ENCODE results near the gene FGD2.

FGD2 gene

GRCh38 chr6:37024656-37025337 lies 19.3 kb downstream of the FGD2 start (continued):
- TF ChIP-seq WT1 (tag by site-specific recombination; IDR thresholded peaks at IDR 0.05), result no peak

- no peaks in the 10 kb centered on the region for H3K9me3 ChIP-seq (ENCODE audit: control insufficient read depth, insufficient read depth, low read depth, low read length)
- no peak overlapping the region for H3K4me3 ChIP-seq (ENCODE audit: low read depth, low read length)
- no peaks in the 10 kb centered on the region for H3K36me3 ChIP-seq (ENCODE audit: control insufficient read depth in 2 of 2, insufficient read depth in 1 of 2, low read length in 2 of 2)
- POLR2A ChIA-PET, result interaction anchor here (0.5 to 0.8 kb wide), 3 partner anchors 145 to 299 kb away, joined by 3 read pairs; no protein-coding TSS in a partner anchor
- no peaks in the 10 kb centered on the region for H3K4me1 ChIP-seq (ENCODE audit: control insufficient read depth, insufficient read depth, low read length)
- CTCF ChIA-PET, result interaction anchor here (1.1 to 20.3 kb wide), 7 partner anchors 8 to 288 kb away, joined by 3 to 845 read pairs (median 7); partner anchors contain the start of gene PIM1
- H3K27ac ChIP-seq (ENCODE audit: extremely low read depth, low read depth, low read length), result no peak overlapping the region
- TF ChIP-seq INSM2 (tag by site-specific recombination; IDR thresholded peaks at IDR 0.05) (no peak), ZNF585B (tag by site-specific recombination; IDR thresholded peaks at IDR 0.05) (no peak), ZNF433 (tag by site-specific recombination; IDR thresholded peaks at IDR 0.05; ENCODE audit: low read depth) (no peak), ZNF341 (tag by site-specific recombination; IDR thresholded peaks at IDR 0.05; ENCODE audit: low read depth) (no peak), ZFP41 (tag by site-specific recombination; IDR thresholded peaks at IDR 0.05; ENCODE audit: borderline replicate concordance) (no peak), ZNF280C (tag by site-specific recombination; IDR thresholded peaks at IDR 0.05) (no peak), SP2 (tag by site-specific recombination; IDR thresholded peaks at IDR 0.05) (no peak), ZNF16 (tag by site-specific recombination; IDR thresholded peaks at IDR 0.05; ENCODE audit: low read depth) (no peak), ZNF391 (tag by site-specific recombination; IDR thresholded peaks at IDR 0.05; ENCODE audit: borderline replicate concordance, low read depth) (no peak), PRDM2 (tag by site-specific recombination; IDR thresholded peaks at IDR 0.05; ENCODE audit: borderline replicate concordance) (no peak), ZSCAN16 (tag by site-specific recombination; IDR thresholded peaks at IDR 0.05) (no peak), TCF7L2 (IDR thresholded peaks at IDR 0.05; ENCODE audit: borderline replicate concordance, low read depth, low read length) (no peak), ZNF707 (tag by site-specific recombination; IDR thresholded peaks at IDR 0.05) (no peak), ZNF654 (tag by site-specific recombination; IDR thresholded peaks at IDR 0.05; ENCODE audit: low read depth) (no peak), BCL11B (tag by site-specific recombination; IDR thresholded peaks at IDR 0.05; ENCODE audit: low read depth) (no peak), ZNF580 (tag by site-specific recombination; IDR thresholded peaks at IDR 0.05) (no peak), ZNF830 (tag by site-specific recombination; IDR thresholded peaks at IDR 0.05; ENCODE audit: low read depth) (no peak)
These were observed 20.4 kb downstream of the FGD2 start for GRCh38 chr6:37025621-37026466.

Data from HEK293 (cell line).